Lung (tissue), 13 donors: Measurements from ENCODE around the gene ARMC7. TPM values are rescaled to one million over a fixed set of nuclear protein-coding genes. Genes with fewer than 3 reads are reported as not detected.

Experiments used
- ATAC-seq: fragments of 200-7000 bp; cut with Tn5 transposase; one replicate; pipeline ENCODE4 v1.9.1; 2020; ENCODE audit warnings: moderate number of reproducible peaks; ENCODE audit not compliant: insufficient read depth, low FRiP score
- DNase-seq, 3 donors: peaks; one replicate each; pipeline ENCODE4 v3.0.0-alpha.2; 2013 to 2017
- H3K27ac ChIP-seq, 2 donors: one replicate each; pipeline ENCODE4 v1.5.1; 2013; ENCODE audit warnings: mild to moderate bottlenecking in 2 of 2, moderate library complexity in 2 of 2, control low read depth in 1 of 2, inconsistent platforms in 1 of 2, low read depth in 1 of 2, low read length in 1 of 2
- H3K27me3 ChIP-seq, 3 donors: one replicate each; pipeline ENCODE4 v1.5.1; 2013; ENCODE audit warnings: low read length in 2 of 3; ENCODE audit not compliant: control insufficient read depth in 3 of 3, insufficient read depth in 3 of 3
- H3K36me3 ChIP-seq, 4 donors: one replicate each; pipeline ENCODE4 v1.5.1; 2013; ENCODE audit warnings: low read length in 4 of 4, mild to moderate bottlenecking in 1 of 4, moderate library complexity in 1 of 4; ENCODE audit not compliant: control insufficient read depth in 4 of 4, insufficient read depth in 4 of 4
- H3K4me1 ChIP-seq, 5 donors: one replicate each; pipeline ENCODE4 v1.5.1; 2013; ENCODE audit warnings: low read length in 5 of 5, mild to moderate bottlenecking in 2 of 5, moderate library complexity in 1 of 5; ENCODE audit not compliant: control insufficient read depth in 5 of 5, insufficient read depth in 5 of 5
- H3K4me3 ChIP-seq: one replicate; pipeline ENCODE4 v1.5.1; 2013; ENCODE audit warnings: mild to moderate bottlenecking, control low read depth, moderate library complexity
- H3K9ac ChIP-seq, 2 donors: one replicate each; pipeline ENCODE4 v1.5.1; 2013; ENCODE audit warnings: low read length in 2 of 2, control low read depth in 1 of 2; ENCODE audit not compliant: insufficient read depth in 1 of 2
- H3K9me3 ChIP-seq, 4 donors: one replicate each; pipeline ENCODE4 v1.5.1; 2013; ENCODE audit warnings: low read length in 3 of 4, mild to moderate bottlenecking in 1 of 4, moderate library complexity in 1 of 4; ENCODE audit not compliant: control insufficient read depth in 4 of 4, insufficient read depth in 3 of 4
- WGBS, 2 donors: extraction: QIAGEN DNeasy Blood & Tissue Kit; methylation state at CpG; one replicate each; pipeline ENCODE4 v1.1.7; 2013; 5-methylcytosine and 5-hydroxymethylcytosine counted together
- polyA plus RNA-seq, 2 donors: library from polyadenylated mRNA; stranded (reverse); fragments of 200-250 nt; gene quantifications; one replicate each; pipeline ENCODE4 v1.2.1, GENCODE V29; 2013
- small RNA-seq: library from RNA; depleted of rRNA; stranded (forward); fragments of <200 nt; gene quantifications from one replicate; pipeline ENCODE3, GENCODE V24; 2014; ENCODE audit warnings: low replicate concordance
- total RNA-seq, 2 donors: library from RNA; depleted of rRNA in 1 of 2; stranded (reverse); fragments of >200 nt in 1 of 2; gene quantifications; one replicate each; pipeline ENCODE4 v1.2.1, GENCODE V29; 2014 to 2021
- TF ChIP-seq, protein P1 (sequence below): IDR thresholded peaks from 2 replicates; pipeline ENCODE4 v1.5.1; 2012; ENCODE audit warnings: mild to moderate bottlenecking; ENCODE audit errors: control extremely low read depth, extremely low read depth
- donor health status: control.
- donor health status: control.
- donor health status: Bipolar disorder and iron deficiency.
- donor health status: healthy.
- donor health status: DM: yes; HTN: yes; CAD: no.

Gene ARMC7
- total and polyA plus RNA-seq, 4 donors = 8.1 to 19.2 (median 11.8) TPM

DNA sequence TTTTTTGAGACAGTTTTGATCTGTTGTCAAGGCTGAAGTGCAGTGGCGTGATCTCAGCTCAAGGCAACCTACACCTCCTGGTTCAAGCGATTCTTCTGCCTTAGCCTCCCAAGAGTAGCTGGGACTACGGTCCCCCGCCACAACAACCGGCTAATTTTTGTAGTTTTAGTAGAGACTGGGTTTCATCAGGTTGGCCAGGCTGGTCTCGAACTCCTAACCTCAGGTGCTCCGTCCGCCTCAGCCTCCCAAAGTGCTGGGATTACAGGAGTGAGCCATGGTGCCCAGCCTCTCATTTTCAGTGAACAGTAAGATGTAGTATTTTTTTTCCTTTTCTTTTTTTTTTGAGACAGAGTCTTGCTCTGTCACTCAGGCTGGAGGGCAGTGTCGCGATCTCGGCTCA lies 65.2 kb downstream of the ARMC7 start:
- no peaks in the 10 kb centered on the region for H3K27me3 ChIP-seq
- H3K9ac ChIP-seq = no peak overlapping the region
- H3K27ac ChIP-seq = no peak overlapping the region
- no peaks in the 10 kb centered on the region for H3K9me3 ChIP-seq
- 95 to 96% methylated on average over 11 of the region's 11 CpGs for WGBS, 2 donors
- no peak overlapping the region for H3K4me3 ChIP-seq
- TF ChIP-seq, protein P1, sequence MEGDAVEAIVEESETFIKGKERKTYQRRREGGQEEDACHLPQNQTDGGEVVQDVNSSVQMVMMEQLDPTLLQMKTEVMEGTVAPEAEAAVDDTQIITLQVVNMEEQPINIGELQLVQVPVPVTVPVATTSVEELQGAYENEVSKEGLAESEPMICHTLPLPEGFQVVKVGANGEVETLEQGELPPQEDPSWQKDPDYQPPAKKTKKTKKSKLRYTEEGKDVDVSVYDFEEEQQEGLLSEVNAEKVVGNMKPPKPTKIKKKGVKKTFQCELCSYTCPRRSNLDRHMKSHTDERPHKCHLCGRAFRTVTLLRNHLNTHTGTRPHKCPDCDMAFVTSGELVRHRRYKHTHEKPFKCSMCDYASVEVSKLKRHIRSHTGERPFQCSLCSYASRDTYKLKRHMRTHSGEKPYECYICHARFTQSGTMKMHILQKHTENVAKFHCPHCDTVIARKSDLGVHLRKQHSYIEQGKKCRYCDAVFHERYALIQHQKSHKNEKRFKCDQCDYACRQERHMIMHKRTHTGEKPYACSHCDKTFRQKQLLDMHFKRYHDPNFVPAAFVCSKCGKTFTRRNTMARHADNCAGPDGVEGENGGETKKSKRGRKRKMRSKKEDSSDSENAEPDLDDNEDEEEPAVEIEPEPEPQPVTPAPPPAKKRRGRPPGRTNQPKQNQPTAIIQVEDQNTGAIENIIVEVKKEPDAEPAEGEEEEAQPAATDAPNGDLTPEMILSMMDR = no peak
- peaks cover 0 to 2% (median 0%) of the 10 kb centered on the region in 5 donors for H3K4me1 ChIP-seq
- H3K36me3 ChIP-seq = peaks cover 27 to 45% (median 35%) of the 10 kb centered on the region in 4 donors
- DNase-seq (no peak), ATAC-seq (no peak)

DNA sequence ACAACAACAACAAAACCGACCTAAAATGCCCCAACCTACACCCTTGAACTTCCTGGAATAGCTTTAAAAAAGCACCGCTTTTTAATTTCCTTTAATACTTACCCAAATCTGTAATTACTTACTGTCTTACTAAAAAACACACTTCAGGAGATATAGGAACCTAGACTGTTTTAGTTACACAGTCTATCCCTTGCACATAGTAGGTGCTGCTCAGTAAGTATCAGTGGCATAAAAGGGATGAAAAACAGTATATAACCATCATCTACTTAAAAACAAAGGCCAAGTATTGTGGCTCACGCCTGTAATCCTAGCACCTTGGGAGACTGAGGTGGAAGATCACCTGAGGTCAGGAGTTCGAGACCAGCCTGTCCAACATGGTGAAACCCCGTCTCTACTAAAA lies 66.9 kb downstream of the ARMC7 start:
- no peak for DNase-seq
- Histone ChIP-seq H3K9ac (no peak overlapping the region), H3K4me1 (peaks cover 0 to 7% (median 0%) of the 10 kb centered on the region in 5 donors), H3K4me3 (no peak overlapping the region), H3K9me3 (no peaks in the 10 kb centered on the region), H3K27me3 (no peaks in the 10 kb centered on the region), H3K36me3 (peaks cover 27 to 46% (median 33%) of the 10 kb centered on the region in 4 donors), H3K27ac (no peak overlapping the region)
- TF ChIP-seq, protein P1 = no peak
- ATAC-seq = no peak
- WGBS, 2 donors = 88 to 96% methylated on average over 5 of the region's 5 CpGs

DNA sequence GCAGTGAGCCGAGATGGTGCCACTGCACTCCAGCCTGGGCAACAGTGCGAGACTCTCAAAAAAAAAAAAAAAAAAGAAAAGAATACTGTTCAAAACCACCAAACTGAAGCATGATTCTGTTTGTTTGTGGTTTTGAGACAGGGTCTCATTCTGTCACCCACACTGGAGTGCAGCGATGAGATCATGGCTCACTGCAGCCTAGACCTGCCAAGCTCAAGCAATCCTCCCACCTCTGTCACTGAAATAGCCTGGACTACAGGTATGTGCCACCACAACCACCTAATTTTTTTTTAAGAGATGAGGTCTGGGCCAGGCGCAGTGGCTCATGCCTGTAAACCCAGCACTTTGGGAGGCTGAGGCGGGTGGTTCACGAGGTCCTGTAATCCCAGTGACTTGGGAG lies 68.7 kb downstream of the ARMC7 start:
- TF ChIP-seq, protein P1 = no peak
- no peak overlapping the region for H3K9ac ChIP-seq
- WGBS, 2 donors = 91 to 94% methylated on average over 6 of the region's 6 CpGs
- ATAC-seq = no peak
- H3K9me3 ChIP-seq = no peaks in the 10 kb centered on the region
- H3K4me1 ChIP-seq = peaks cover 0 to 7% (median 0%) of the 10 kb centered on the region in 5 donors
- H3K36me3 ChIP-seq = peaks cover 15 to 37% (median 23%) of the 10 kb centered on the region in 4 donors
- no peak overlapping the region for H3K27ac ChIP-seq
- H3K4me3 ChIP-seq = no peak overlapping the region
- no peak for DNase-seq
- no peaks in the 10 kb centered on the region for H3K27me3 ChIP-seq

Small RNAs within 50 kb of the gene (small RNA-seq; reads per million reads assigned to genes)
- gene AC111186.1 (not detected), gene RF00019 (not detected)

Other genes with a start within 250 kb of the ARMC7 start
- gene FDXR, start 237.0 kb upstream of the ARMC7 start, total RNA-seq = 10 to 100 TPM in 1 of 2 donors, 1 to 10 TPM in 1; 7.8 to 17.5 TPM
- 10 to 100 TPM; 10.2 to 11.1 TPM for gene FDXR, start 237.0 kb upstream of the ARMC7 start, polyA plus RNA-seq
- not detected for gene FADS6, start 216.3 kb upstream of the ARMC7 start, total RNA-seq
- not detected for gene FADS6, start 216.3 kb upstream of the ARMC7 start, polyA plus RNA-seq
- not detected for gene USH1G, start 186.7 kb upstream of the ARMC7 start, total RNA-seq
- gene USH1G, start 186.7 kb upstream of the ARMC7 start, polyA plus RNA-seq = under 1 TPM in 1 of 2 donors, not detected in 1; 0.01 TPM
- gene OTOP2, start 185.7 kb upstream of the ARMC7 start, total RNA-seq = not detected
- gene OTOP2, start 185.7 kb upstream of the ARMC7 start, polyA plus RNA-seq = not detected
- not detected for gene OTOP3, start 174.1 kb upstream of the ARMC7 start, total RNA-seq
- gene OTOP3, start 174.1 kb upstream of the ARMC7 start, polyA plus RNA-seq = not detected
- gene HID1, start 137.2 kb upstream of the ARMC7 start, total RNA-seq = 10 to 100 TPM; 34.8 to 42.1 TPM
- 10 to 100 TPM; 15.2 to 23.7 TPM for gene HID1, start 137.2 kb upstream of the ARMC7 start, polyA plus RNA-seq
- gene CDR2L, start 122.3 kb upstream of the ARMC7 start, total RNA-seq = 10 to 100 TPM; 11.5 to 19.0 TPM
- gene CDR2L, start 122.3 kb upstream of the ARMC7 start, polyA plus RNA-seq = 10 to 100 TPM in 1 of 2 donors, 1 to 10 TPM in 1; 8.5 to 10.9 TPM
- 10 to 100 TPM; 14.7 to 33.1 TPM for gene MRPL58, start 97.3 kb upstream of the ARMC7 start, total RNA-seq
- 10 to 100 TPM; 38.3 to 55.5 TPM for gene MRPL58, start 97.3 kb upstream of the ARMC7 start, polyA plus RNA-seq
- gene ATP5PD, start 63.0 kb upstream of the ARMC7 start, total RNA-seq = 100 to 1,000 TPM; 110 to 238 TPM
- gene ATP5PD, start 63.0 kb upstream of the ARMC7 start, polyA plus RNA-seq = 100 to 1,000 TPM; 277 to 736 TPM
- gene KCTD2, start 62.7 kb upstream of the ARMC7 start, total RNA-seq = 10 to 100 TPM; 21.0 to 22.3 TPM
- 10 to 100 TPM; 15.1 to 17.8 TPM for gene KCTD2, start 62.7 kb upstream of the ARMC7 start, polyA plus RNA-seq
- gene SLC16A5, start 22.0 kb upstream of the ARMC7 start, total RNA-seq = 10 to 100 TPM; 36.7 to 74.0 TPM
- 10 to 100 TPM; 27.9 to 48.0 TPM for gene SLC16A5, start 22.0 kb upstream of the ARMC7 start, polyA plus RNA-seq
- gene NT5C, start 21.8 kb downstream of the ARMC7 start, total RNA-seq = 10 to 100 TPM; 64.4 to 75.3 TPM
- 10 to 100 TPM; 81.2 to 96.3 TPM for gene NT5C, start 21.8 kb downstream of the ARMC7 start, polyA plus RNA-seq
- gene JPT1, start 44.5 kb downstream of the ARMC7 start, total RNA-seq = 10 to 100 TPM; 35.1 to 60.7 TPM
- 100 to 1,000 TPM; 134 to 140 TPM for gene JPT1, start 44.5 kb downstream of the ARMC7 start, polyA plus RNA-seq
- gene SUMO2, start 73.0 kb downstream of the ARMC7 start, total RNA-seq = 100 to 1,000 TPM in 1 of 2 donors, 10 to 100 TPM in 1; 89.9 to 242 TPM
- 10 to 100 TPM; 53.6 to 88.9 TPM for gene SUMO2, start 73.0 kb downstream of the ARMC7 start, polyA plus RNA-seq
- gene NUP85, start 95.7 kb downstream of the ARMC7 start, total RNA-seq = 10 to 100 TPM; 46.4 to 69.5 TPM
- 10 to 100 TPM; 40.4 to 45.8 TPM for gene NUP85, start 95.7 kb downstream of the ARMC7 start, polyA plus RNA-seq
- gene GGA3, start 151.6 kb downstream of the ARMC7 start, total RNA-seq = 10 to 100 TPM; 22.8 to 42.4 TPM
- gene GGA3, start 151.6 kb downstream of the ARMC7 start, polyA plus RNA-seq = 10 to 100 TPM; 26.4 to 35.9 TPM
- gene MRPS7, start 151.9 kb downstream of the ARMC7 start, total RNA-seq = 10 to 100 TPM; 40.0 to 54.6 TPM
- 10 to 100 TPM; 46.9 to 61.7 TPM for gene MRPS7, start 151.9 kb downstream of the ARMC7 start, polyA plus RNA-seq
- 10 to 100 TPM in 1 of 2 donors, 1 to 10 TPM in 1; 9.7 to 32.8 TPM for gene MIF4GD, start 161.3 kb downstream of the ARMC7 start, total RNA-seq
- gene MIF4GD, start 161.3 kb downstream of the ARMC7 start, polyA plus RNA-seq = 10 to 100 TPM; 13.2 to 34.8 TPM
- gene SLC25A19, start 179.5 kb downstream of the ARMC7 start, total RNA-seq = 10 to 100 TPM in 1 of 2 donors, 1 to 10 TPM in 1; 9.8 to 27.4 TPM
- 10 to 100 TPM; 22.2 to 25.7 TPM for gene SLC25A19, start 179.5 kb downstream of the ARMC7 start, polyA plus RNA-seq